GM12878 (cell line): ENCODE measurements around the gene SPIN1.
"Not testable (repeated sequence)": the region's sequence is repeated elsewhere in the genome, so short reads cannot be mapped to it uniquely, and the experiment has no call there.

ENCODE experiments used
- CTCF ChIP-seq, 3 experiments: IDR thresholded peaks in 2 of 3; conservative IDR thresholded peaks in 1 of 3; 2 replicates each; pipeline ENCODE4 v1.5.1; 2011; ENCODE audit warnings: low read depth in 3 of 3, low read length in 3 of 3, mild to moderate bottlenecking in 3 of 3, control low read depth in 2 of 3, moderate library complexity in 2 of 3, inconsistent platforms in 1 of 3, mixed read lengths in 1 of 3; ENCODE audit not compliant: control insufficient read depth in 2 of 3, insufficient read depth in 1 of 3; ENCODE audit errors: extremely low read depth in 1 of 3
- E2F8 ChIP-seq: fragments of 450-650 bp; IDR thresholded peaks from 2 replicates; pipeline ENCODE4 v1.6.1; 2018; ENCODE audit warnings: mild to moderate bottlenecking, low read depth, moderate library complexity; ENCODE audit not compliant: partially characterized antibody
- EZH2 ChIP-seq: IDR thresholded peaks from 2 replicates; pipeline ENCODE4 v1.6.1; 2012; ENCODE audit warnings: low read depth, mild to moderate bottlenecking, control low read depth, inconsistent platforms, low read length, borderline replicate concordance; ENCODE audit not compliant: control insufficient read depth
- POLR2A ChIP-seq: IDR thresholded peaks from 2 replicates; pipeline ENCODE4 v1.6.1; 2011; ENCODE audit warnings: low read depth, mild to moderate bottlenecking, low read length
- POLR2AphosphoS5 ChIP-seq: IDR thresholded peaks from 2 replicates; pipeline ENCODE4 v1.6.1; 2011; ENCODE audit warnings: mild to moderate bottlenecking, low read length, inconsistent platforms
- RELB ChIP-seq: fragments of 450-650 bp; IDR thresholded peaks from 2 replicates; pipeline ENCODE4 v1.6.1; 2017; ENCODE audit warnings: low read depth, mild to moderate bottlenecking, moderate library complexity
- TCF3 ChIP-seq: IDR thresholded peaks from 2 replicates; pipeline ENCODE4 v1.6.1; 2012; ENCODE audit warnings: low read depth, mild to moderate bottlenecking, low read length, borderline replicate concordance; ENCODE audit not compliant: insufficient read depth

- TF ChIP-seq TCF3; RELB; POLR2A; E2F8; EZH2; POLR2AphosphoS5; CTCF (IDR thresholded peaks at IDR 0.05 in 2 of 3, conservative IDR thresholded peaks at IDR 0.05 in 1 of 3; ENCODE audit: control insufficient read depth in 2 of 3, extremely low read depth in 1 of 3, insufficient read depth in 1 of 3, low read depth in 3 of 3, low read length in 3 of 3): not testable (repeated sequence)
These were observed 31.0 kb upstream of the SPIN1 start for GRCh38 chr9:88357250-88357649.
